ENCODE data around the gene HBEGF.

DNA sequence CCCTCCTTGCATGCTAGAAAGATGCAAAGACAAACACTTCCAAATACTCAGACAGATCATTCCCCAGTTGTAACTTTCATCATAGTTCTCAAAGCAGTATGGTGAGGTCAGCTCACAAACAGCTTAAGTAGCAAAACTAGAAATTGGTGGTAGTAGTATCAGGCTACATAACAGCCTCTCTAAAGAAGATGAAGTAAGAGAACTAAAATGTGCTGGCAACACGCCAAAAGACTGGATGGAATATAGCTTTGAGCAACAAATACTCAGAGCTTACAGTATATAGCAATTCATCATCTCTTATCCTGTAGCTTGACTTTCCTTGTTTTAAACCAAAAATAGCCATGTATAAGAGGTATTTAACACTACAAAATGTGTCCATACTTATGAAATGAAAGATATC is 51.0 kb downstream of the HBEGF start:
- TF ChIP-seq, protein P1, sequence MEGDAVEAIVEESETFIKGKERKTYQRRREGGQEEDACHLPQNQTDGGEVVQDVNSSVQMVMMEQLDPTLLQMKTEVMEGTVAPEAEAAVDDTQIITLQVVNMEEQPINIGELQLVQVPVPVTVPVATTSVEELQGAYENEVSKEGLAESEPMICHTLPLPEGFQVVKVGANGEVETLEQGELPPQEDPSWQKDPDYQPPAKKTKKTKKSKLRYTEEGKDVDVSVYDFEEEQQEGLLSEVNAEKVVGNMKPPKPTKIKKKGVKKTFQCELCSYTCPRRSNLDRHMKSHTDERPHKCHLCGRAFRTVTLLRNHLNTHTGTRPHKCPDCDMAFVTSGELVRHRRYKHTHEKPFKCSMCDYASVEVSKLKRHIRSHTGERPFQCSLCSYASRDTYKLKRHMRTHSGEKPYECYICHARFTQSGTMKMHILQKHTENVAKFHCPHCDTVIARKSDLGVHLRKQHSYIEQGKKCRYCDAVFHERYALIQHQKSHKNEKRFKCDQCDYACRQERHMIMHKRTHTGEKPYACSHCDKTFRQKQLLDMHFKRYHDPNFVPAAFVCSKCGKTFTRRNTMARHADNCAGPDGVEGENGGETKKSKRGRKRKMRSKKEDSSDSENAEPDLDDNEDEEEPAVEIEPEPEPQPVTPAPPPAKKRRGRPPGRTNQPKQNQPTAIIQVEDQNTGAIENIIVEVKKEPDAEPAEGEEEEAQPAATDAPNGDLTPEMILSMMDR (IDR thresholded peaks at IDR 0.05; ENCODE audit: insufficient read depth, low read length): no peak
- TF ChIP-seq GABPA (IDR thresholded peaks at IDR 0.05; ENCODE audit: low read depth): no peak
- no peak for TF ChIP-seq POLR2AphosphoS5 (IDR thresholded peaks at IDR 0.05; ENCODE audit: low read depth)
- TF ChIP-seq, protein P2, sequence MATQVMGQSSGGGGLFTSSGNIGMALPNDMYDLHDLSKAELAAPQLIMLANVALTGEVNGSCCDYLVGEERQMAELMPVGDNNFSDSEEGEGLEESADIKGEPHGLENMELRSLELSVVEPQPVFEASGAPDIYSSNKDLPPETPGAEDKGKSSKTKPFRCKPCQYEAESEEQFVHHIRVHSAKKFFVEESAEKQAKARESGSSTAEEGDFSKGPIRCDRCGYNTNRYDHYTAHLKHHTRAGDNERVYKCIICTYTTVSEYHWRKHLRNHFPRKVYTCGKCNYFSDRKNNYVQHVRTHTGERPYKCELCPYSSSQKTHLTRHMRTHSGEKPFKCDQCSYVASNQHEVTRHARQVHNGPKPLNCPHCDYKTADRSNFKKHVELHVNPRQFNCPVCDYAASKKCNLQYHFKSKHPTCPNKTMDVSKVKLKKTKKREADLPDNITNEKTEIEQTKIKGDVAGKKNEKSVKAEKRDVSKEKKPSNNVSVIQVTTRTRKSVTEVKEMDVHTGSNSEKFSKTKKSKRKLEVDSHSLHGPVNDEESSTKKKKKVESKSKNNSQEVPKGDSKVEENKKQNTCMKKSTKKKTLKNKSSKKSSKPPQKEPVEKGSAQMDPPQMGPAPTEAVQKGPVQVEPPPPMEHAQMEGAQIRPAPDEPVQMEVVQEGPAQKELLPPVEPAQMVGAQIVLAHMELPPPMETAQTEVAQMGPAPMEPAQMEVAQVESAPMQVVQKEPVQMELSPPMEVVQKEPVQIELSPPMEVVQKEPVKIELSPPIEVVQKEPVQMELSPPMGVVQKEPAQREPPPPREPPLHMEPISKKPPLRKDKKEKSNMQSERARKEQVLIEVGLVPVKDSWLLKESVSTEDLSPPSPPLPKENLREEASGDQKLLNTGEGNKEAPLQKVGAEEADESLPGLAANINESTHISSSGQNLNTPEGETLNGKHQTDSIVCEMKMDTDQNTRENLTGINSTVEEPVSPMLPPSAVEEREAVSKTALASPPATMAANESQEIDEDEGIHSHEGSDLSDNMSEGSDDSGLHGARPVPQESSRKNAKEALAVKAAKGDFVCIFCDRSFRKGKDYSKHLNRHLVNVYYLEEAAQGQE (IDR thresholded peaks at IDR 0.05; ENCODE audit: insufficient replicate concordance, low read depth): no peak

Data from HL-60 (cell line).